ENCODE results near the gene CALM3.

CALM3 gene

GRCh38 chr19:46639358-46640182 is 38.4 kb downstream of the CALM3 start:
- DNase-seq = no peak

- no peak for DNase-seq
Observed at GRCh38 chr19:46640656-46641055, 39.5 kb downstream of the CALM3 start.

GRCh38 chr19:46644720-46645119 is 43.6 kb downstream of the CALM3 start:
- DNase-seq = no peak

GRCh38 chr19:46646402-46646801 is 45.3 kb downstream of the CALM3 start:
- DNase-seq = no peak

DNA sequence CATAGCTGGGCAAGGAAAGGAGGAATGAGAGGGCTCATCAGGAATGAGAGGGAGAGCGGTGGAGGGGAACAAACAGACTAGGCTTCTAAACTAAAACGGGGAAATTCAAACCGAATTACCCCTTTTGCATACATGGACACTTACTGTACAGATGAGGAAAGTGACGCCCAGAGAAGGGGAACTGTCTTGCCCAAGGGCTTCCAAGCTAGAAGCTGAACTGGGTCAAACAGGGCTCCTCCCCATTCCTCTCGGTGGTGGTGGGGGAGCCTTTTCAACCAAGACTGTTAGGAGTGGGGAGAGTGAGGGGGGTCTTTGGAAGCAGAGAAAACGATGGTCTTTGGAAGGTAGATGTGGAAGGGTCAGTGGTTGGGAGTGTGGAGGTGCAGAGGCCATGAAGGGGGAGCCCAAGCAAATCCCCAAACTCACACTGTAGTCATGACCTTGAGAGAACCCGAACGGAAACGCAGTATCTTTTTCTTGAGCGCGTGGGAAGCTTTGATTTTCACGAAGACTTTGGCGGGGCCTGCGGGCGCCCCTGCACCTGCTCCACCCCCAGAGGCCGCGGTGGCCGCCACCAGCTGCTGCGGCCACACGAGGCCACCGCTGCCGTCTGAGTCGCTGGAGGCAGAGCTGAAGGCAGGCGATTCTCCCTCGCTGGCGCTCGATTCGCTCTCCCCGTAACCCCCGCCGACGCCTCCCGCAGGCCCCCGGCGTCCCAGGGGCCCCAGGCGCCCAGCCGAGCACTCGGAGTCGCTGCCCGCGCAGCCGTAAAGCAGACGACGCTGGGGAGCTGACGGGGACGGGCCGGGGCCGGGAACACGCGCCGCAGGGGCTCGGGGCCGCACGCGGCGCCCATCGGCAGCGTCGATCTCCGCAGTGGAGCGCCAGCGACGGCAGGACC is 47.2 kb downstream of the CALM3 start:
- DNase-seq = no peak

- no peak for DNase-seq
Observed at GRCh38 chr19:46648961-46649960, 48.1 kb downstream of the CALM3 start.

DNA sequence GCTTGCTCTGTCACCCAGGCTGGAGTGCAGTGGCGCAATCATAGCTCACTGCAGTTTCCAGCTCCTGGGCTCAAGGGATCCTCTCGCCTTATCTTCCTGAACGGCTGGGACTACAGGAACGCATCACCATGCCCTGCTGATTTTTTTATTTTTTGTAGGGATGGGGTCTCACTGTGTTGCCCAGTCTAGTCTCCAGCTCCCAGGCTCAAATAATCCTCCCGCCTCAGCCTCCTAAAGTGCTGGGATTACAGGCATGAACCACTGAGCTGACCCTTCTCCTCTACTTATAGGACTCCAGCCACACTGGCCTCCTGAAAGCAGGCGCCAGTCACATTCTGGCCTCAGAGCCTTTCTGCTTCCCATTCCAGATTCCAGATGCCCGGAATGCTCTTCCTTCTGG is 49.3 kb downstream of the CALM3 start:
- DNase-seq = no peak

GRCh38 chr19:46654621-46655152 is 53.6 kb downstream of the CALM3 start:
- no peak for DNase-seq

DNA sequence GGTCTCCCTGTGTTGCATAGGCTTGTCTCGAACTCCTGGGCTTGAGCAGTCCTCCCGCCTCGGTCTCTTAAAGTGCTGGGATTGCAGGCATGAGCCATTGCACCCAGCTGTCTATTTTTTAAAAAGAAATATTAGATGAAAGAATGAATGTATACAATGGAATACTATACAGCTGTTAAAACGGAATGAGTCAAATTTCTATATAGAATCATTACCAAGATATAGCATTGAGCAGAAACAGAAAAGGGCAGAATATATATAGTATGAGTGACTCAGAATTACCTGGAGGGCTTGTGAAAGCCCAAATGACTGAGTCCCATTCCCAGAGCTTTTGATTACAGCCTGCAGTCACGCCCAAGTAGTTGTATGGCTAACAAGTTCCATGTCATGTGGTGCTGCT is 55.4 kb downstream of the CALM3 start:
- no peak for DNase-seq

DNA sequence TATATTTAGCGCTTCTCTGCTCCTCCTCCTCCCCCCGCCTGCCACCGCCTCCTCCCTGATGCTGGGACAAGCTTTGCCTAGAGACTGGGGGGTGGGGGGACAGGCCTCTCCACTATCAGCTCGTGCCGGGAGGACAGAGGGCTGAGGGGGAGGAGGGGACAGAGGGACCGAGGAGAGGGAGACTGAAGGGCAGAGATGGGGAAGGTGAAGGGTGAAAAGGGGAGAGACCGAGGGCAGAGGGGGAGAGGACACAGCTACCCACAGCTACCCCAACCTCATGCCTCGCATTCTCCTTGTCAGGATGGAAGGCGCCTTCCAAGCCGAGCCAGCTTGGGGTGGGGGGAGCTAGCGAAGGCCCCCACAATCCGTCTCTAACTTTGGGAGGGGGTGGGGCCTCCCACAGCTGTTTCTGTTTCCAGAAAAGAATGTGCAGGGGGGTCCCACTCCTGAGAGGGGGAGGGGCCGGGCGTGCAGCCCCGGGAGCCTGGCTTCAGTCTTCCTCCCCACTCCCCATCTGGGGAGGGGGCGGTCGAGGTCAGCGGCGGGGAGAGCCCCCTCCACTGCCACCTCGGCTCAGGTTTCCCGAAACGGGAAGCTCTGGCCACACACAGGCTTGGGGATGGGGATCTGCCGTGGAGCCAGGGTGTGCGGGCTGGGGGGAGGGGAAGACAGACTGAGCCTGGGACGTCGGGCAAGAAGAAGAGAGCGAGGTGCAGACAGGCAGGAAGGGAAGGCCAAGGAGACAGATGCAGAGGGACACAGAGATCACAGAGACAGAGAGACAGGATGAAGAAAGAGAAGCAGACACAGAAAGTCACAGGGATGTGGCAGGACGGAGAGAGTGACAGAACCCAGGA is 58.2 kb downstream of the CALM3 start:
- no peak for DNase-seq

- DNase-seq = no peak
Observed at GRCh38 chr19:46660008-46660517, 58.9 kb downstream of the CALM3 start.

All from NCI-H1092 treated with DMSO at 0.1 percent for 48 hours (cell line).